HepG2 (cell line): ENCODE results near the gene DDR1. TPM values are rescaled to one million over a fixed set of nuclear protein-coding genes. Genes with fewer than 3 reads are reported as not detected.

Experiments
- ATAC-seq: fragments of 200-7000 bp; cut with Tn5 transposase; 3 replicates; pipeline ENCODE4 v1.9.1; 2020; ENCODE audit warnings: mild to moderate bottlenecking, moderate library complexity
- BruUV-seq: library from RNA; stranded (reverse); fragments of 400-500 nt; replicated peaks from 2 replicates; lab custom pipeline; 2021; lab: Mats Ljungman, UMichigan
- CTCF ChIA-PET: fragments of 300-600 bp; formaldehyde crosslinking; extraction: SDS; loops from one replicate; lab custom pipeline; 2021; ENCODE audit warnings: low total read pairs, inconsistent platforms, low intra/inter-chr PET ratio; lab: Yijun Ruan, JAX
- POLR2A ChIA-PET: fragments of 350-600 bp; sonication (Branson Sonifier 250); formaldehyde crosslinking; loops from one replicate; lab custom pipeline; 2020; ENCODE audit warnings: antibody characterized with exemption, inconsistent platforms; lab: Yijun Ruan, JAX
- DNase-seq: peaks from one replicate; pipeline ENCODE4 v3.0.0-alpha.2; 2015; ENCODE audit warnings: low spot score
- FAIRE-seq: peaks from 3 replicates; lab custom pipeline; 2011; peaks lifted over from hg19 to GRCh38; lab: Jason Lieb, UNC
- H2AFZ ChIP-seq: one replicate; pipeline ENCODE4 v1.6.1; 2011; ENCODE audit warnings: low read length, inconsistent platforms
- H3K27ac ChIP-seq: fragments of 300-600 bp; 3 replicates; pipeline ENCODE4 v1.8.0; 2011; ENCODE audit warnings: mixed run types, mild to moderate bottlenecking, mixed read lengths, low read length, inconsistent platforms; ENCODE audit not compliant: insufficient read depth; ENCODE audit errors: extremely low read length
- H3K27me3 ChIP-seq, 2 experiments: fragments of 200-600 bp in 1 of 2; 2 replicates in 1 of 2; 3 replicates in 1 of 2; pipeline versions ENCODE4 v1.6.0 to v1.8.0; 2011; ENCODE audit warnings: low read length in 2 of 2, mild to moderate bottlenecking in 2 of 2, moderate library complexity in 2 of 2, inconsistent platforms in 1 of 2; ENCODE audit not compliant: insufficient read depth in 2 of 2, control insufficient read depth in 1 of 2
- H3K36me3 ChIP-seq, 2 experiments: fragments of 200-600 bp in 1 of 2; replicated peaks in 1 of 2; 2 replicates in 1 of 2; 3 replicates in 1 of 2; pipeline versions ENCODE4 v1.5.1 to v1.8.0; 2011; ENCODE audit warnings: low read length in 2 of 2, inconsistent platforms in 1 of 2; ENCODE audit not compliant: insufficient read depth in 2 of 2, control insufficient read depth in 1 of 2
- H3K4me1 ChIP-seq: 2 replicates; pipeline ENCODE4 v1.5.1; 2012; ENCODE audit warnings: low read length, inconsistent platforms; ENCODE audit not compliant: insufficient read depth
- H3K4me2 ChIP-seq: 2 replicates; pipeline ENCODE4 v1.6.0; 2011; ENCODE audit warnings: low read depth, low read length, inconsistent platforms
- H3K4me3 ChIP-seq, 3 experiments: fragments of 200-600 bp in 1 of 3; sonication (generic), shearing (Covaris generic) in 1 of 3; replicated peaks in 1 of 3; 2 replicates each; pipeline ENCODE4 v1.5.1; 2011 to 2016; ENCODE audit warnings: low read length in 3 of 3, inconsistent platforms in 2 of 3, low read depth in 2 of 3, mild to moderate bottlenecking in 2 of 3, control low read depth in 1 of 3, mixed read lengths in 1 of 3; ENCODE audit not compliant: insufficient read depth in 1 of 3
- H3K79me2 ChIP-seq: one replicate; pipeline ENCODE4 v1.6.1; 2011; ENCODE audit warnings: low read length, inconsistent platforms; ENCODE audit not compliant: insufficient read depth
- H3K9ac ChIP-seq: 2 replicates; pipeline ENCODE4 v1.6.0; 2011; ENCODE audit warnings: mild to moderate bottlenecking, low read depth, low read length, inconsistent platforms; ENCODE audit not compliant: insufficient read depth
- H3K9me3 ChIP-seq: 2 replicates; pipeline ENCODE4 v1.5.1; 2012; ENCODE audit warnings: mild to moderate bottlenecking, low read length
- H4K20me1 ChIP-seq: 2 replicates; pipeline ENCODE4 v1.6.0; 2011; ENCODE audit warnings: inconsistent platforms, mild to moderate bottlenecking, low read length, moderate library complexity; ENCODE audit not compliant: insufficient read depth
- EZH2 ChIP-seq: conservative IDR thresholded peaks from 2 replicates; pipeline ENCODE4 v1.6.1; 2012; ENCODE audit warnings: mild to moderate bottlenecking, low read depth, low read length, moderate library complexity
- FIP1L1 ChIP-seq: fragments of 200-400 bp; formaldehyde crosslinking; IDR thresholded peaks from 2 replicates; pipeline ENCODE4 v1.6.1; 2018; ENCODE audit warnings: low read depth, mild to moderate bottlenecking, low read length, moderate library complexity, borderline replicate concordance; ENCODE audit not compliant: insufficient read depth
- HES4 ChIP-seq: sonication (generic); formaldehyde crosslinking; IDR thresholded peaks from 2 replicates; pipeline ENCODE4 v1.9.0; 2021; ENCODE audit warnings: mild to moderate bottlenecking, missing genetic modification reagents, borderline replicate concordance
- KDM5A ChIP-seq: fragments of 200-600 bp; sonication (generic); IDR thresholded peaks from 2 replicates; pipeline ENCODE4 v1.7.0; 2018; ENCODE audit warnings: antibody characterized with exemption, mild to moderate bottlenecking, low read length, borderline replicate concordance
- MZF1 ChIP-seq: sonication (generic); formaldehyde crosslinking; IDR thresholded peaks from 2 replicates; pipeline ENCODE4 v1.8.1; 2023; ENCODE audit warnings: mild to moderate bottlenecking, missing genetic modification reagents, borderline replicate concordance
- XRCC5 ChIP-seq: fragments of 200-400 bp; formaldehyde crosslinking; optimal IDR thresholded peaks from 2 replicates; pipeline ENCODE3; 2017; ENCODE audit warnings: mild to moderate bottlenecking, low read length
- ZNF546 ChIP-seq: sonication (generic); formaldehyde crosslinking; conservative IDR thresholded peaks from 2 replicates; pipeline ENCODE4 v1.8.1; 2023; ENCODE audit warnings: mild to moderate bottlenecking, missing genetic modification reagents
- ZNF562 ChIP-seq: sonication (generic); formaldehyde crosslinking; IDR thresholded peaks from 2 replicates; pipeline ENCODE4 v1.8.0; 2022; ENCODE audit warnings: missing genetic modification reagents, borderline replicate concordance
- ZNF776 ChIP-seq: sonication (generic); formaldehyde crosslinking; IDR thresholded peaks from 2 replicates; pipeline ENCODE4 v1.4.0; 2020; ENCODE audit warnings: mild to moderate bottlenecking, missing genetic modification reagents
- ZNF800 ChIP-seq: sonication (generic); formaldehyde crosslinking; IDR thresholded peaks from 2 replicates; pipeline ENCODE4 v1.4.0; 2020; ENCODE audit warnings: missing genetic modification reagents
- WGBS: methylation state at CpG from one replicate; pipeline ENCODE4 v1.1.6; 2017; ENCODE audit warnings: low lambda C conversion rate; 5-methylcytosine and 5-hydroxymethylcytosine counted together
- in situ Hi-C: cut with HindIII; loops from 2 replicates; pipeline ENCODE4 v1.10.0; 2017; ENCODE audit warnings: low pct_unique_long_range_greater_than_20kb; ENCODE audit not compliant: extremely low pct_ligation_motif_present
- intact Hi-C: fragments of 100-400 bp; cut with micrococcal nuclease; formaldehyde crosslinking; loops from one replicate; pipeline ENCODE4 v1.10.0; 2022; ENCODE audit not compliant: unreplicated experiment
- polyA plus RNA-seq, 8 experiments: library from polyadenylated mRNA; depleted of rRNA in 3 of 8; stranded (reverse) in 7 of 8; unstranded in 1 of 8; fragments of >200 nt; fragmentation: Illumina TruSeq in 4 of 8; extraction: Trizol in 4 of 8; gene quantifications; 2 replicates each; pipeline versions ENCODE4 v1.2.1 to v1.2.3, GENCODE V29; 2011 to 2016; ENCODE audit warnings: low read depth in 4 of 8, missing spikeins in 1 of 8, mixed read lengths in 1 of 8; ENCODE audit not compliant: insufficient read depth in 1 of 8
- total RNA-seq, 5 experiments: library from RNA; depleted of rRNA; stranded (reverse); fragments of >200 nt; fragmentation: Illumina TruSeq; extraction: Trizol; gene quantifications; 2 replicates each; pipeline ENCODE4 v1.2.3, GENCODE V29; 2016; ENCODE audit warnings: low read depth in 1 of 5

The DDR1 gene
- total and polyA plus RNA-seq, 2 of the 13 experiments (the other 11 are each of a cell fraction or from before 2014, with no cell fraction given), result 16.7 to 20.2 TPM

GRCh38 chr6:30890646-30891449 lies 6.5 kb downstream of the DDR1 start:
- Histone ChIP-seq H3K27me3 (no peaks in the 10 kb centered on the region), H3K4me3 (no peak overlapping the region), H3K4me1 (peaks cover 12% of the 10 kb centered on the region), H3K9ac (no peak overlapping the region)
- intact Hi-C loops (no loop called here), in situ Hi-C loops (no loop called here)
- POLR2A ChIA-PET, result no interaction called here
- FAIRE-seq, result no peak
- CTCF ChIA-PET, result no interaction called here
- TF ChIP-seq HES4 (CRISPR knock-in tag) (0 out of 2 replicates have a peak, but pooled peaks have one; percentile 20), ZNF776 (CRISPR knock-in tag) (0 out of 2 replicates have a peak, but pooled peaks have one; percentile 59), ZNF800 (CRISPR knock-in tag) (no peak)
- TF ChIP-seq, all 625 proteins: peak for 2
- BruUV-seq, result no TSS peak
- 88% methylated on average over 12 of the region's 12 CpGs for WGBS
- DNase-seq, result no peak
- H4K20me1 ChIP-seq, result peaks cover 4% of the 10 kb centered on the region; the same call in 1 of the 2 replicates
- peaks cover 33 to 62% of the 10 kb centered on the region in 2 experiments for H3K36me3 ChIP-seq
- H3K4me2 ChIP-seq, result no peak overlapping the region
- H3K9me3 ChIP-seq, result no peaks in the 10 kb centered on the region
- H2AFZ ChIP-seq, result no peak overlapping the region
- H3K79me2 ChIP-seq, result peaks cover 12% of the 10 kb centered on the region
- ATAC-seq, result no peak
- no peak overlapping the region for H3K27ac ChIP-seq

- H3K9ac ChIP-seq, result no peak overlapping the region
- peaks cover 6% of the 10 kb centered on the region for H3K4me1 ChIP-seq
- H3K9me3 ChIP-seq, result no peaks in the 10 kb centered on the region
- CTCF ChIA-PET, result no interaction called here
- no peaks in the 10 kb centered on the region for H3K27me3 ChIP-seq
- ATAC-seq (no peak), DNase-seq (no peak), FAIRE-seq (no peak)
- 98% methylated on average over 4 of the region's 4 CpGs for WGBS
- in situ Hi-C loops (no loop called here), intact Hi-C loops (no loop called here)
- no TSS peak for BruUV-seq
- peaks cover 10% of the 10 kb centered on the region for H3K79me2 ChIP-seq
- H4K20me1 ChIP-seq, result peaks cover 4% of the 10 kb centered on the region; the same call in 1 of the 2 replicates
- TF ChIP-seq FIP1L1 (no peak), ZNF546 (CRISPR knock-in tag) (no peak), MZF1 (CRISPR knock-in tag) (no peak), ZNF562 (CRISPR knock-in tag) (no peak), EZH2 (no peak), KDM5A (no peak), XRCC5 (no peak)
- no peak overlapping the region for H3K27ac ChIP-seq
- peaks cover 33 to 62% of the 10 kb centered on the region in 2 experiments for H3K36me3 ChIP-seq
- POLR2A ChIA-PET, result interaction anchor here (0.6 kb wide), 1 partner anchor 24 kb away, joined by 3 read pairs; no protein-coding TSS in a partner anchor
- H3K4me2 ChIP-seq, result no peak overlapping the region
- H2AFZ ChIP-seq, result no peak overlapping the region
- H3K4me3 ChIP-seq, result no peak overlapping the region
These were observed 7.1 kb downstream of the DDR1 start for GRCh38 chr6:30891450-30891723.
